Pons (tissue), 1 donor: Measurements from ENCODE around the gene TRAPPC2.
A peak's percentile ranks its signal among the peaks of the same experiment; 100 is the strongest.

Experiments used
- DNase-seq: peaks from one replicate; pipeline ENCODE4 v3.0.0-alpha.2; 2016; ENCODE audit warnings: low spot score

TRAPPC2 gene

GRCh38 chrX:13734278-13735172 is at the start of gene TRAPPC2, which contains the start of gene OFD1:
TSS of gene TRAPPC2 (minus strand) at chrX:13734620. CDS start at chrX:13719963, 14,657 bp downstream.
TSS of gene OFD1 (plus strand) at chrX:13734748. CDS start at chrX:13735072, 324 bp downstream.
- peak; percentile 89 for DNase-seq

- no peak for DNase-seq
These were observed 46.5 kb upstream of the TRAPPC2 start for GRCh38 chrX:13780868-13781427.

GRCh38 chrX:13778916-13779315 is 44.5 kb upstream of the TRAPPC2 start:
- DNase-seq: no peak

GRCh38 chrX:13776387-13776786 is 42.0 kb upstream of the TRAPPC2 start:
- DNase-seq: no peak

GRCh38 chrX:13775837-13776236 is 41.4 kb upstream of the TRAPPC2 start:
- no peak for DNase-seq

GRCh38 chrX:13774696-13775095 is 40.3 kb upstream of the TRAPPC2 start:
- DNase-seq: no peak

- DNase-seq: no peak
These were observed 35.7 kb upstream of the TRAPPC2 start for GRCh38 chrX:13770013-13770535.

- no peak for DNase-seq
These were observed 34.5 kb upstream of the TRAPPC2 start for GRCh38 chrX:13768939-13769338.

GRCh38 chrX:13764765-13765164 is 30.3 kb upstream of the TRAPPC2 start:
- peak; percentile 52 for DNase-seq

- peak; percentile 68 for DNase-seq
These were observed 29.9 kb upstream of the TRAPPC2 start for GRCh38 chrX:13764281-13764680.

- peak; percentile 77 for DNase-seq
These were observed 29.1 kb upstream of the TRAPPC2 start for GRCh38 chrX:13763489-13763888.

- no peak for DNase-seq
These were observed 27.4 kb upstream of the TRAPPC2 start for GRCh38 chrX:13761606-13762414.

GRCh38 chrX:13760426-13760825 is 26.0 kb upstream of the TRAPPC2 start:
- no peak for DNase-seq

- DNase-seq: no peak
These were observed 24.8 kb upstream of the TRAPPC2 start for GRCh38 chrX:13759152-13759718.

GRCh38 chrX:13756381-13756780 is 22.0 kb upstream of the TRAPPC2 start:
- DNase-seq: no peak

GRCh38 chrX:13755254-13755653 is 20.8 kb upstream of the TRAPPC2 start:
- no peak for DNase-seq

GRCh38 chrX:13754765-13755164 is 20.3 kb upstream of the TRAPPC2 start:
- no peak for DNase-seq

- DNase-seq: no peak
These were observed 18.2 kb upstream of the TRAPPC2 start for GRCh38 chrX:13752646-13753045.

GRCh38 chrX:13752141-13752540 is 17.7 kb upstream of the TRAPPC2 start:
- DNase-seq: no peak

GRCh38 chrX:13750812-13751211 is 16.4 kb upstream of the TRAPPC2 start:
- no peak for DNase-seq

GRCh38 chrX:13750204-13750603 is 15.8 kb upstream of the TRAPPC2 start:
- no peak for DNase-seq

- no peak for DNase-seq
These were observed 14.1 kb upstream of the TRAPPC2 start for GRCh38 chrX:13748486-13748885.
